Keratinocyte (primary cell): ENCODE data around the gene CT45A8. TPM values are rescaled to one million over a fixed set of nuclear protein-coding genes. Genes with fewer than 3 reads are reported as not detected.
"Not testable (repeated sequence)": the region's sequence is repeated elsewhere in the genome, so short reads cannot be mapped to it uniquely, and the experiment has no call there.

Source experiments
- DNase-seq: peaks from one replicate; pipeline ENCODE4 v3.0.0-alpha.2; 2011; ENCODE audit warnings: low read depth, missing footprints, low spot score
- FAIRE-seq: peaks from 2 replicates; lab custom pipeline; 2011; peaks lifted over from hg19 to GRCh38; lab: Jason Lieb, UNC
- H2AFZ ChIP-seq: 2 replicates; pipeline ENCODE4 v1.6.0; 2012; ENCODE audit warnings: low read length, control low read depth, inconsistent platforms; ENCODE audit not compliant: control insufficient read depth
- H3K27ac ChIP-seq: 2 replicates; pipeline ENCODE4 v1.5.1; 2011; ENCODE audit warnings: low read length; ENCODE audit not compliant: control insufficient read depth, insufficient read depth
- H3K27me3 ChIP-seq: 3 replicates; pipeline ENCODE4 v1.6.0; 2011; ENCODE audit warnings: low read length; ENCODE audit not compliant: control insufficient read depth, insufficient read depth; ENCODE audit errors: extremely low read depth
- H3K36me3 ChIP-seq, 2 experiments: 2 replicates in 1 of 2; 3 replicates in 1 of 2; pipeline ENCODE4 v1.5.1; 2011; ENCODE audit warnings: low read length in 2 of 2, mild to moderate bottlenecking in 1 of 2; ENCODE audit not compliant: control insufficient read depth in 2 of 2, insufficient read depth in 2 of 2; ENCODE audit errors: extremely low read depth in 1 of 2
- H3K4me1 ChIP-seq: 3 replicates; pipeline ENCODE4 v1.5.1; 2011; ENCODE audit warnings: low read length; ENCODE audit not compliant: control insufficient read depth, insufficient read depth; ENCODE audit errors: extremely low read depth
- H3K4me2 ChIP-seq: 3 replicates; pipeline ENCODE4 v1.6.0; 2011; ENCODE audit warnings: low read depth, low read length; ENCODE audit not compliant: control insufficient read depth, insufficient read depth; ENCODE audit errors: extremely low read depth
- H3K4me3 ChIP-seq, 3 experiments: fragments of 200-600 bp in 1 of 3; sonication (generic) in 1 of 3; 2 replicates in 2 of 3; 3 replicates in 1 of 3; pipeline ENCODE4 v1.5.1; 2011 to 2016; ENCODE audit warnings: low read length in 3 of 3, mild to moderate bottlenecking in 3 of 3, control low read depth in 2 of 3, inconsistent platforms in 1 of 3, low read depth in 1 of 3, mixed read lengths in 1 of 3, mixed run types in 1 of 3, moderate library complexity in 1 of 3; ENCODE audit not compliant: control insufficient read depth in 2 of 3, insufficient read depth in 2 of 3; ENCODE audit errors: extremely low read depth in 1 of 3
- H3K79me2 ChIP-seq: 2 replicates; pipeline ENCODE4 v1.6.0; 2012; ENCODE audit warnings: low read length; ENCODE audit not compliant: control insufficient read depth, insufficient read depth
- H3K9ac ChIP-seq: 3 replicates; pipeline ENCODE4 v1.6.0; 2011; ENCODE audit warnings: low read length; ENCODE audit not compliant: control insufficient read depth, insufficient read depth; ENCODE audit errors: extremely low read depth
- H3K9me1 ChIP-seq: 3 replicates; pipeline ENCODE4 v1.6.0; 2011; ENCODE audit warnings: low read length; ENCODE audit not compliant: control insufficient read depth, insufficient read depth; ENCODE audit errors: extremely low read depth
- H3K9me3 ChIP-seq: 2 replicates; pipeline ENCODE4 v1.5.1; 2012; ENCODE audit warnings: low read depth, low read length; ENCODE audit not compliant: control insufficient read depth
- H4K20me1 ChIP-seq: 3 replicates; pipeline ENCODE4 v1.6.0; 2011; ENCODE audit warnings: low read length; ENCODE audit not compliant: control insufficient read depth, insufficient read depth; ENCODE audit errors: extremely low read depth
- EZH2 ChIP-seq: IDR thresholded peaks from one replicate; pipeline ENCODE4 v1.6.1; 2012; ENCODE audit warnings: inconsistent platforms, mild to moderate bottlenecking, low read length, moderate library complexity
- dilution Hi-C: fragments of 300-500 bp; cut with MboI; formaldehyde crosslinking; loops from one replicate; pipeline ENCODE4 v1.7.0; 2020; ENCODE audit warnings: low sequenced_read_pairs; ENCODE audit not compliant: extremely low pct_ligation_motif_present
- polyA plus RNA-seq, 5 experiments: library from polyadenylated mRNA; depleted of rRNA in 3 of 5; stranded (reverse) in 3 of 5; stranded (forward) in 1 of 5; unstranded in 1 of 5; fragments of >200 nt; gene quantifications; 1 replicate in 1 of 5; 2 replicates in 3 of 5; 3 replicates in 1 of 5; pipeline versions ENCODE4 v1.2.1 to v1.2.3, GENCODE V29; 2011 to 2012; ENCODE audit warnings: missing spikeins in 2 of 5, low read depth in 1 of 5, low replicate concordance in 1 of 5
- TF ChIP-seq, protein P1 (sequence below), 3 experiments: IDR thresholded peaks in 1 of 3; conservative IDR thresholded peaks in 1 of 3; optimal IDR thresholded peaks in 1 of 3; 2 replicates in 2 of 3; 3 replicates in 1 of 3; pipeline versions ENCODE3 to v1.5.1; 2011; ENCODE audit warnings: low read length in 3 of 3, mild to moderate bottlenecking in 3 of 3, moderate library complexity in 2 of 3, control low read depth in 1 of 3, inconsistent platforms in 1 of 3; ENCODE audit not compliant: insufficient read depth in 2 of 3; ENCODE audit errors: extremely low read depth in 1 of 3

The CT45A8 gene
- polyA plus RNA-seq, 1 donor (not counting 4 experiments of a cell fraction or from before 2014, with no cell fraction given) = not detected

DNA sequence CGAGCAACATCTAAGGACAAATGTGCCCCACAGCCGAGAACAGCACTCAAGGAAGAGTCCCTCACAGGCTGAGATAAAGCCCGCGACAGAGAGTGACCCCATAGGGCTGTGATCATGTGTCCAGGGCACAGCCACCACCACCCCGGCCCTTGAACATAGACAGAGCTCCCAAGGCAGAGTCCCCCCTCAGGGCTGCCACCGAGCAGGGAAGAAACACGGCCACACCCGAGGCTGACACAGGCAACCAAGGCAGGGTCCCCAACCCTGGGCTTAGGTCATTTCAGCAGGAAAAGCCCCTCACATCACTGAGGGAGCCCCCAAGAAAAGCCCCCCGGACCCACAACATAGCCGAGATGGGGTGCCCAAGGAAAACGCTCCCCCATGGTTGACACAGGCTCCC, 38.4 kb upstream of the CT45A8 start:
- H3K27me3 ChIP-seq = no peaks in the 10 kb centered on the region
- H4K20me1 ChIP-seq = no peaks in the 10 kb centered on the region
- no peak overlapping the region for H3K4me2 ChIP-seq
- FAIRE-seq (no peak), DNase-seq (no peak)
- no peaks in the 10 kb centered on the region for H3K4me1 ChIP-seq
- no peak overlapping the region for H3K27ac ChIP-seq
- peaks cover 2% of the 10 kb centered on the region for H3K9me3 ChIP-seq
- no peak overlapping the region for H2AFZ ChIP-seq
- no peaks in the 10 kb centered on the region for H3K79me2 ChIP-seq
- no peak for TF ChIP-seq EZH2
- TF ChIP-seq, protein P1, sequence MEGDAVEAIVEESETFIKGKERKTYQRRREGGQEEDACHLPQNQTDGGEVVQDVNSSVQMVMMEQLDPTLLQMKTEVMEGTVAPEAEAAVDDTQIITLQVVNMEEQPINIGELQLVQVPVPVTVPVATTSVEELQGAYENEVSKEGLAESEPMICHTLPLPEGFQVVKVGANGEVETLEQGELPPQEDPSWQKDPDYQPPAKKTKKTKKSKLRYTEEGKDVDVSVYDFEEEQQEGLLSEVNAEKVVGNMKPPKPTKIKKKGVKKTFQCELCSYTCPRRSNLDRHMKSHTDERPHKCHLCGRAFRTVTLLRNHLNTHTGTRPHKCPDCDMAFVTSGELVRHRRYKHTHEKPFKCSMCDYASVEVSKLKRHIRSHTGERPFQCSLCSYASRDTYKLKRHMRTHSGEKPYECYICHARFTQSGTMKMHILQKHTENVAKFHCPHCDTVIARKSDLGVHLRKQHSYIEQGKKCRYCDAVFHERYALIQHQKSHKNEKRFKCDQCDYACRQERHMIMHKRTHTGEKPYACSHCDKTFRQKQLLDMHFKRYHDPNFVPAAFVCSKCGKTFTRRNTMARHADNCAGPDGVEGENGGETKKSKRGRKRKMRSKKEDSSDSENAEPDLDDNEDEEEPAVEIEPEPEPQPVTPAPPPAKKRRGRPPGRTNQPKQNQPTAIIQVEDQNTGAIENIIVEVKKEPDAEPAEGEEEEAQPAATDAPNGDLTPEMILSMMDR (optimal IDR thresholded peaks at IDR 0.05 in 1 of 3, IDR thresholded peaks at IDR 0.05 in 1 of 3, conservative IDR thresholded peaks at IDR 0.05 in 1 of 3; ENCODE audit: extremely low read depth in 1 of 3, insufficient read depth in 2 of 3, low read length in 3 of 3) = no peak
- H3K9ac ChIP-seq = no peak overlapping the region
- no peaks in the 10 kb centered on the region for H3K36me3 ChIP-seq
- no peak overlapping the region for H3K4me3 ChIP-seq
- H3K9me1 ChIP-seq = no peaks in the 10 kb centered on the region
- dilution Hi-C loops = no loop called here

DNA sequence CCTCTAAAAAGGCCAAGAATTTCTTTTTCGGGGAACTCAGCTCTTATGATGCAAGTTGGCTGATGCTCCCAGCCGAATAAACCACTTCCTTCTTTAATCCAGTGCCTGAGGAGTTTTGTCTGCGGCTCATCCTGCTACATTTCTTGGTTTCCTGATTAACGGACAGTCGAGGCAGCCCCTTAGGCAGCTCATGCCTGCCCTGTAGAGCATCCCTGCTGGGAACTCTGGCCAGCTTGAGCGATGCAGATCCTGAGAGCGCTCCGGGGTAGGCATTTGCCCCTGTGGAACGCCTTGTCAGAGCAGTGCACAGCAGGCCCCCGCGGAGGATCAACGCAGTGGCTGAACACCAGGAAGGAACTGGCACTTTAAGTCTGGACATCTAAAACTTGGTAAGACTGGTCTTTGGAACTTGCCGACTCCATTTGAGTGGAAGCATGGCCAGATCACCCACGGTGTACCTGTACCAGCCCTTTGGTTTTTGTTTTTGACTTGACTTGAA, 35.8 kb upstream of the CT45A8 start:
- Histone ChIP-seq H3K27ac (no peak overlapping the region), H4K20me1 (no peaks in the 10 kb centered on the region), H3K4me3 (no peak overlapping the region), H3K4me1 (no peaks in the 10 kb centered on the region), H3K9ac (no peak overlapping the region), H3K9me1 (no peaks in the 10 kb centered on the region), H3K9me3 (peaks cover 2% of the 10 kb centered on the region), H2AFZ (no peak overlapping the region), H3K79me2 (no peaks in the 10 kb centered on the region), H3K36me3 (no peaks in the 10 kb centered on the region), H3K27me3 (no peaks in the 10 kb centered on the region), H3K4me2 (no peak overlapping the region)
- dilution Hi-C loops = no loop called here
- DNase-seq (no peak), FAIRE-seq (no peak)
- TF ChIP-seq, protein P1 (optimal IDR thresholded peaks at IDR 0.05 in 1 of 3, IDR thresholded peaks at IDR 0.05 in 1 of 3, conservative IDR thresholded peaks at IDR 0.05 in 1 of 3; ENCODE audit: extremely low read depth in 1 of 3, insufficient read depth in 2 of 3, low read length in 3 of 3) = no peak
- TF ChIP-seq EZH2 = no peak

DNA sequence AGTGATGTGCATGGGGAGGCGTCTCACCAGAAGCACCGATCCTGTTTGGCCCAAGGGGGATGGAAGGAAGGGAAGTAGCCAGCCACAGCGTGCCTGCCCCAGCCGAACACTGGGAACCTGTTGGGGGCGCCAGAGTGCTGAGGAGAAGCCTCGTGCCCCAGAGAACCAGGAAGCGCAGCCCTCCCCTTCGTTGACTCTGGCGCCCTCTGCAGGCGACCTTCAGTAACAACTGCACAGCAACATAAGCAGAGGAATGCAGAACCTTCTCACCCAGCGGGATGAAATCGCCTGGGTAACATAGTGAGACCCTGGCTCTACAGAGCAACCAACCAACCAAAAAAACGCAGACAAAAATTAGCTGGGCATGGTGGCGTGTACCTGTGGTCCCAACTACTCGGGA, 34.6 kb upstream of the CT45A8 start:
- H3K79me2 ChIP-seq, FAIRE-seq, H3K27ac ChIP-seq, H3K4me2 ChIP-seq, H3K9me1 ChIP-seq, H3K27me3 ChIP-seq, DNase-seq, dilution Hi-C loops, H3K4me3 ChIP-seq, H3K4me1 ChIP-seq, H3K36me3 ChIP-seq, H3K9ac ChIP-seq, H2AFZ ChIP-seq, H3K9me3 ChIP-seq, H4K20me1 ChIP-seq: not testable (repeated sequence)

GRCh38 chrX:135888230-135888629, 33.9 kb upstream of the CT45A8 start:
- H4K20me1 ChIP-seq, H3K9me1 ChIP-seq, H3K9me3 ChIP-seq, H3K4me1 ChIP-seq, DNase-seq, FAIRE-seq, H3K27me3 ChIP-seq, H2AFZ ChIP-seq, H3K27ac ChIP-seq, H3K36me3 ChIP-seq, dilution Hi-C loops, H3K4me2 ChIP-seq, H3K4me3 ChIP-seq, H3K9ac ChIP-seq, H3K79me2 ChIP-seq: not testable (repeated sequence)
